ENCODE measurements around the gene PARD3B. TPM values are rescaled to one million over a fixed set of nuclear protein-coding genes. Genes with fewer than 3 reads are reported as not detected.

Gene PARD3B
- polyA plus RNA-seq, 3 donors, result not detected

- no peak overlapping the region for H3K27ac Mint-ChIP-seq
- H3K9me3 Mint-ChIP-seq, result peaks cover 0 to 6% (median 5%) of the 10 kb centered on the region in 7 donors
- no CpG with 5 or more reads among the region's 2 CpGs for WGBS (ENCODE audit: insufficient coverage)
- Histone ChIP-seq H3K9me3 (replicated peaks in 1 of 2; ENCODE audit: control insufficient read depth in 1 of 2, insufficient read depth in 1 of 2, low read length in 2 of 2) (peaks cover 0 to 3% of the 10 kb centered on the region in 2 donors), H3K9ac (ENCODE audit: insufficient read depth, low read length, poor library complexity, severe bottlenecking) (no peak overlapping the region), H3K27ac (ENCODE audit: low read depth in 1 of 2, low read length in 2 of 2) (no peak overlapping the region), H3K79me2 (ENCODE audit: insufficient read depth, low read length) (no peaks in the 10 kb centered on the region), H3K4me3 (replicated peaks in 1 of 3; ENCODE audit: low read depth in 2 of 3, low read length in 3 of 3) (no peak overlapping the region), H4K20me1 (ENCODE audit: insufficient read depth, low read length) (no peaks in the 10 kb centered on the region), H3K4me1 (ENCODE audit: control insufficient read depth in 1 of 2, insufficient read depth in 2 of 2, low read length in 2 of 2) (no peaks in the 10 kb centered on the region), H2AFZ (ENCODE audit: insufficient read depth, low read depth, low read length, poor library complexity, severe bottlenecking) (no peak overlapping the region), H3K27me3 (ENCODE audit: control insufficient read depth in 2 of 2, insufficient read depth in 2 of 2, low read length in 2 of 2) (no peaks in the 10 kb centered on the region), H3K36me3 (replicated peaks in 1 of 2; ENCODE audit: control insufficient read depth in 1 of 2, insufficient read depth in 2 of 2, low read length in 2 of 2) (no peaks in the 10 kb centered on the region), H3K4me2 (replicated peaks; ENCODE audit: extremely low read depth, low read length, poor library complexity, severe bottlenecking) (no peak overlapping the region)
- H3K4me3 Mint-ChIP-seq, result no peak overlapping the region
- intact Hi-C loops (cut with micrococcal nuclease), result no loop called here
- no peak for DNase-seq
- no peaks in the 10 kb centered on the region for H3K27me3 Mint-ChIP-seq (ENCODE audit: low read depth in 3 of 3)
- H3K36me3 Mint-ChIP-seq, result no peaks in the 10 kb centered on the region
- H3K4me1 Mint-ChIP-seq, result no peaks in the 10 kb centered on the region
- TF ChIP-seq CTCF (IDR thresholded peaks at IDR 0.05), result no peak
Measured at GRCh38 chr2:204722691-204723090, 177.4 kb downstream of the PARD3B start.

GRCh38 chr2:204725693-204726360 is 180.6 kb downstream of the PARD3B start:
- Histone ChIP-seq H3K36me3 (replicated peaks in 1 of 2; ENCODE audit: control insufficient read depth in 1 of 2, insufficient read depth in 2 of 2, low read length in 2 of 2) (no peaks in the 10 kb centered on the region), H3K27ac (ENCODE audit: low read depth in 1 of 2, low read length in 2 of 2) (no peak overlapping the region), H3K4me2 (replicated peaks; ENCODE audit: extremely low read depth, low read length, poor library complexity, severe bottlenecking) (no peak overlapping the region), H3K9ac (ENCODE audit: insufficient read depth, low read length, poor library complexity, severe bottlenecking) (no peak overlapping the region), H3K79me2 (ENCODE audit: insufficient read depth, low read length) (no peaks in the 10 kb centered on the region), H3K4me1 (ENCODE audit: control insufficient read depth in 1 of 2, insufficient read depth in 2 of 2, low read length in 2 of 2) (no peaks in the 10 kb centered on the region), H3K9me3 (replicated peaks in 1 of 2; ENCODE audit: control insufficient read depth in 1 of 2, insufficient read depth in 1 of 2, low read length in 2 of 2) (peaks cover 0 to 4% of the 10 kb centered on the region in 2 donors), H3K27me3 (ENCODE audit: control insufficient read depth in 2 of 2, insufficient read depth in 2 of 2, low read length in 2 of 2) (no peaks in the 10 kb centered on the region), H4K20me1 (ENCODE audit: insufficient read depth, low read length) (no peaks in the 10 kb centered on the region), H2AFZ (ENCODE audit: insufficient read depth, low read depth, low read length, poor library complexity, severe bottlenecking) (no peak overlapping the region), H3K4me3 (replicated peaks in 1 of 3; ENCODE audit: low read depth in 2 of 3, low read length in 3 of 3) (no peak overlapping the region)
- Mint-ChIP-seq H3K27me3 (ENCODE audit: low read depth in 3 of 3) (no peaks in the 10 kb centered on the region), H3K9me3 (peaks cover 0 to 8% (median 3%) of the 10 kb centered on the region in 7 donors), H3K36me3 (no peaks in the 10 kb centered on the region), H3K4me3 (no peak overlapping the region), H3K27ac (peak overlapping the region in 1 of 7 donors; percentile 32), H3K4me1 (no peaks in the 10 kb centered on the region)
- no peak for TF ChIP-seq CTCF (IDR thresholded peaks at IDR 0.05)
- intact Hi-C loops (cut with micrococcal nuclease), result no loop called here
- WGBS (ENCODE audit: insufficient coverage), result 61% methylated on average over 2 of the region's 3 CpGs
- DNase-seq, result no peak

Data from CD14-positive monocyte (primary cell).